Gastrocnemius medialis (tissue), 4 donors: ENCODE data around the gene SAE1. TPM values are rescaled to one million over a fixed set of nuclear protein-coding genes. Genes with fewer than 3 reads are reported as not detected.

ENCODE experiments used
- ATAC-seq, 2 donors: fragments of 150-250 bp; one replicate each; pipeline ENCODE4 v1.9.1; 2016
- DNase-seq, 2 donors: peaks; one replicate each; pipeline ENCODE4 v3.0.0-alpha.2; 2019
- H3K27ac ChIP-seq, 4 donors: fragments of 200-600 bp; sonication (generic); 1 replicate in 1 of 4; 2 replicates in 3 of 4; pipeline ENCODE4 v1.5.1; 2016 to 2018; ENCODE audit warnings: mild to moderate bottlenecking in 2 of 4, moderate library complexity in 1 of 4
- H3K27me3 ChIP-seq, 3 donors: fragments of 200-600 bp; sonication (generic) in 2 of 3; 1 replicate in 1 of 3; 2 replicates in 2 of 3; pipeline versions ENCODE4 v1.5.1 to v1.6.0; 2016 to 2019; ENCODE audit warnings: mild to moderate bottlenecking in 1 of 3, moderate library complexity in 1 of 3
- H3K36me3 ChIP-seq, 2 donors: fragments of 200-600 bp; sonication (generic) in 1 of 2; one replicate each; pipeline ENCODE4 v1.5.1; 2017 to 2018
- H3K4me1 ChIP-seq, 2 donors: fragments of 200-600 bp; sonication (generic) in 1 of 2; one replicate each; pipeline ENCODE4 v1.5.1; 2016 to 2017; ENCODE audit warnings: mild to moderate bottlenecking in 2 of 2
- H3K4me3 ChIP-seq, 4 donors: fragments of 200-600 bp; sonication (generic) in 3 of 4; 1 replicate in 1 of 4; 2 replicates in 3 of 4; pipeline ENCODE4 v1.5.1; 2016 to 2019; ENCODE audit warnings: mild to moderate bottlenecking in 2 of 4
- H3K9me3 ChIP-seq, 3 donors: fragments of 200-600 bp; sonication (generic) in 2 of 3; 1 replicate in 1 of 3; 2 replicates in 2 of 3; pipeline ENCODE4 v1.5.1; 2016 to 2019
- CTCF ChIP-seq, 5 experiments: fragments of 450-650 bp in 3 of 5; fragments of 200-600 bp in 2 of 5; sonication (generic) in 2 of 5; IDR thresholded peaks in 4 of 5; conservative IDR thresholded peaks in 1 of 5; 1 replicate in 4 of 5; 2 replicates in 1 of 5; pipeline ENCODE4 v1.5.1; 2016 to 2019; ENCODE audit warnings: antibody characterized with exemption in 5 of 5, mild to moderate bottlenecking in 3 of 5, moderate library complexity in 3 of 5
- POLR2A ChIP-seq, 2 donors: fragments of 450-650 bp; IDR thresholded peaks; one replicate each; pipeline ENCODE4 v1.6.1; 2017; ENCODE audit warnings: antibody characterized with exemption in 2 of 2, mild to moderate bottlenecking in 2 of 2, moderate library complexity in 2 of 2
- in situ Hi-C, 4 donors: fragments of 200-750 bp; cut with MboI; loops; one replicate each; pipeline versions ENCODE4 v1.15.0 to v1.8.0; 2017; ENCODE audit warnings: low sequenced_read_pairs in 4 of 4
- intact Hi-C: fragments of 100-400 bp; cut with DNase I; formaldehyde crosslinking; loops from one replicate; pipeline ENCODE4 v1.15.1; 2023; ENCODE audit warnings: low total_unique reads
- total RNA-seq, 4 donors: library from RNA; depleted of rRNA; stranded (reverse); fragments of >200 nt; gene quantifications; one replicate each; pipeline versions ENCODE4 v1.1.0 to v1.2.3, GENCODE V29; 2016

Gene SAE1
- total RNA-seq, 4 donors from 2014 or later: 29.7 to 74.6 (median 46.4) TPM

- intact Hi-C loops (loop anchor here (1.0 to 5.0 kb wide), 4 partner anchors 18 to 1001 kb away; partner anchors contain the start of genes CARD8, INAFM1 and ZC3H4), in situ Hi-C loops (no loop called here)
- Histone ChIP-seq H3K4me3 (peak within 1 kb of the TSS; percentile 50 to 72 (median 70)), H3K36me3 (peaks cover 0 to 28% of the 10 kb centered on the region in 2 donors), H3K27ac (peak within 1 kb of the TSS; percentile 82 to 95 (median 91)), H3K4me1 (peaks cover 16% of the 10 kb centered on the region in 2 donors), H3K27me3 (no peaks in the 10 kb centered on the region), H3K9me3 (no peaks in the 10 kb centered on the region)
- ATAC-seq: peak; percentile 70 to 71
- DNase-seq: peak; percentile 95 to 97
- no peak for TF ChIP-seq CTCF (IDR thresholded peaks at IDR 0.05 in 4 of 5, conservative IDR thresholded peaks at IDR 0.05 in 1 of 5)
- peak; percentile 79 to 89 for TF ChIP-seq POLR2A (IDR thresholded peaks at IDR 0.05)
These were observed 125.5 kb downstream of the SAE1 start, which contains the start of gene CCDC9 for GRCh38 chr19:47255879-47256692. Gene CCDC9 (plus strand): TSS chr19:47256525. CDS start chr19:47258401, 1,876 bp downstream.

GRCh38 chr19:47256693-47257410, 126.2 kb downstream of the SAE1 start:
- H3K36me3 ChIP-seq: peaks cover 0 to 32% of the 10 kb centered on the region in 2 donors

GRCh38 chr19:47257411-47258169, 127.0 kb downstream of the SAE1 start:
- H3K27me3 ChIP-seq: no peaks in the 10 kb centered on the region
- no peak for DNase-seq
- peaks cover 0 to 32% of the 10 kb centered on the region in 2 donors for H3K36me3 ChIP-seq
- H3K4me3 ChIP-seq: peak overlapping the region; percentile 50 to 72 (median 70)
- peaks cover 16% of the 10 kb centered on the region in 2 donors for H3K4me1 ChIP-seq
- H3K9me3 ChIP-seq: no peaks in the 10 kb centered on the region
- TF ChIP-seq CTCF (IDR thresholded peaks at IDR 0.05 in 4 of 5, conservative IDR thresholded peaks at IDR 0.05 in 1 of 5) (no peak), POLR2A (IDR thresholded peaks at IDR 0.05) (peak; percentile 49 to 59)
- ATAC-seq: no peak
- in situ Hi-C loops (no loop called here), intact Hi-C loops (loop anchor here (1.0 to 5.0 kb wide), 3 partner anchors 145 to 1371 kb away; partner anchors contain the start of genes CARD8, IRF2BP1 and ZC3H4)
- H3K27ac ChIP-seq: peak overlapping the region; percentile 82 to 95 (median 91)

More at GRCh38 chr19:47256693-47257410, 126.2 kb downstream of the SAE1 start:
- Histone ChIP-seq H3K27ac (peak overlapping the region; percentile 82 to 95 (median 91)), H3K4me3 (peak overlapping the region; percentile 50 to 72 (median 70)), H3K4me1 (peaks cover 16% of the 10 kb centered on the region in 2 donors), H3K27me3 (no peaks in the 10 kb centered on the region), H3K9me3 (no peaks in the 10 kb centered on the region)
- ATAC-seq (peak; percentile 78 to 84), DNase-seq (peak; percentile 100)
- intact Hi-C loops: loop anchor here (1.0 to 5.0 kb wide), 5 partner anchors 17 to 1371 kb away; partner anchors contain the start of genes CARD8, INAFM1, IRF2BP1 and ZC3H4
- in situ Hi-C loops: no loop called here
- TF ChIP-seq POLR2A (IDR thresholded peaks at IDR 0.05) (no peak), CTCF (IDR thresholded peaks at IDR 0.05 in 4 of 5, conservative IDR thresholded peaks at IDR 0.05 in 1 of 5) (no peak)

- no peak for DNase-seq
- intact Hi-C loops: loop anchor here (5.0 kb wide), 1 partner anchor 999 kb away; the partner anchor contains the start of gene CARD8
- Histone ChIP-seq H3K4me3 (peak overlapping the region in 1 of 4 donors; percentile 72), H3K27me3 (no peaks in the 10 kb centered on the region), H3K36me3 (peaks cover 0 to 37% of the 10 kb centered on the region in 2 donors), H3K9me3 (no peaks in the 10 kb centered on the region), H3K27ac (peak overlapping the region; percentile 82 to 95 (median 91)), H3K4me1 (peaks cover 16% of the 10 kb centered on the region in 2 donors)
- TF ChIP-seq POLR2A (IDR thresholded peaks at IDR 0.05) (no peak), CTCF (IDR thresholded peaks at IDR 0.05 in 4 of 5, conservative IDR thresholded peaks at IDR 0.05 in 1 of 5) (no peak)
- no peak for ATAC-seq
- in situ Hi-C loops: no loop called here
These were observed 127.8 kb downstream of the SAE1 start for GRCh38 chr19:47258434-47258833.
